ENCODE results near the gene HOMER3.
"Not testable (repeated sequence)": the region's sequence is repeated elsewhere in the genome, so short reads cannot be mapped to it uniquely, and the experiment has no call there.

Gene HOMER3

GRCh38 chr19:18952364-18953003 lies 11.5 kb upstream of the HOMER3 start:
- DNase-seq: not testable (repeated sequence)

- no peak for DNase-seq
Measured at GRCh38 chr19:18951721-18952281, 10.8 kb upstream of the HOMER3 start.

- no peak for DNase-seq
Measured at GRCh38 chr19:18949858-18950257, 8.8 kb upstream of the HOMER3 start.

- DNase-seq: no peak
Measured at GRCh38 chr19:18948976-18949356, 7.9 kb upstream of the HOMER3 start.

GRCh38 chr19:18948075-18948975 lies 7.3 kb upstream of the HOMER3 start:
- DNase-seq: no peak

- no peak for DNase-seq
Measured at GRCh38 chr19:18946918-18947317, 5.9 kb upstream of the HOMER3 start.

- no peak for DNase-seq
Measured at GRCh38 chr19:18946335-18946734, 5.3 kb upstream of the HOMER3 start.

- DNase-seq: no peak
Measured at GRCh38 chr19:18945297-18945696, 4.3 kb upstream of the HOMER3 start.

GRCh38 chr19:18943465-18943864 lies 2.4 kb upstream of the HOMER3 start:
- no peak for DNase-seq

- DNase-seq: no peak
Measured at GRCh38 chr19:18942692-18943091, 1.7 kb upstream of the HOMER3 start.

GRCh38 chr19:18941628-18942354 lies 774 bp upstream of the HOMER3 start:
- no peak for DNase-seq

GRCh38 chr19:18939922-18940768 lies 872 bp downstream of the HOMER3 start:
- DNase-seq: no peak

- no peak for DNase-seq
Measured at GRCh38 chr19:18939163-18939562, 1.9 kb downstream of the HOMER3 start.

- no peak for DNase-seq
Measured at GRCh38 chr19:18933297-18933696, 7.7 kb downstream of the HOMER3 start.

GRCh38 chr19:18932216-18932841 lies 8.7 kb downstream of the HOMER3 start:
- no peak for DNase-seq

GRCh38 chr19:18931316-18932162 lies 9.5 kb downstream of the HOMER3 start:
- DNase-seq: no peak

- DNase-seq: no peak
Measured at GRCh38 chr19:18929311-18929710, 11.7 kb downstream of the HOMER3 start.

GRCh38 chr19:18928018-18928805 lies 12.8 kb downstream of the HOMER3 start:
- DNase-seq: no peak

- no peak for DNase-seq
Measured at GRCh38 chr19:18924684-18925213, 16.3 kb downstream of the HOMER3 start.
